IPS-11a (cell line): Measurements from ENCODE around the gene REEP2.
"Not testable (repeated sequence)": the region's sequence is repeated elsewhere in the genome, so short reads cannot be mapped to it uniquely, and the experiment has no call there.

Source experiments
- H3K4me3 ChIP-seq: one replicate; pipeline ENCODE4 v1.5.1; 2013; ENCODE audit warnings: low read depth, low read length, control low read depth

REEP2 gene, protein sequence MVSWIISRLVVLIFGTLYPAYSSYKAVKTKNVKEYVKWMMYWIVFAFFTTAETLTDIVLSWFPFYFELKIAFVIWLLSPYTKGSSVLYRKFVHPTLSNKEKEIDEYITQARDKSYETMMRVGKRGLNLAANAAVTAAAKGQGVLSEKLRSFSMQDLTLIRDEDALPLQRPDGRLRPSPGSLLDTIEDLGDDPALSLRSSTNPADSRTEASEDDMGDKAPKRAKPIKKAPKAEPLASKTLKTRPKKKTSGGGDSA

DNA sequence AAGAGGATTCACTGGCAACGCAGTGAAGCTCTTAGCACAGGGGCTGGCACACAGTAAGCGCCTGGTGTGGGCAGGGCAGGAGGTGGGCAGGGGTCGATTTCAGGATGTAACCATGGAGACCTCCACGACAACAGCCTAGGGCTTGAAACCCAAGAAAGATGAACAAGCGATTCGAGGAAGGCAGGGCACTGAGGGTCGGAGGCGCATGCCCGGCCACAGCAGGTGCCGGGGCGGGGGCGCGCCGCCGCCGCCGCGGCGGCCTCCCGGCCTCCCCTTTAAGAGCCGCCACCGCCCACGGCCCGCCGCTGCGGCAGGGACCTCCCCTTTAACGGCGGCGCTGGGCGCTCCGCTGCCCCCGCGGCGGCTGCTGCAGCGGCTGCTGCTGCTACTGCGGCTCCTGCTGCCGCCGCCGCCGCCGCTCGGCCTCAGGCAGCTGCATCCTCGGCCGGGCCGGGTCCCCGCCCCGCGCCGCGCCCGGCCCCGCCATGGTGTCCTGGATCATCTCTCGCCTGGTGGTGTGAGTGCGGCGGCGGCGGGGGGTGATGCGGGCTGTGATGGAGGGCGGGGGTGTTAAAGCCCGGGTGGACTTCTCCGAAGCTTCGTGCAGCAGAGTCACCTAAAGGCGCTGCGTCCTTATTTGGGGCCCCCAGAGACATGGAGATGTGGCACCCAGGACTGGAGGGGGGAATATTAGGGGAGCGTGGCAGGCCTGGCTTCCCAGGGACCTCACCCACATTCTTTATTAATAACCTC is at the start of gene REEP2:
TSS of gene REEP2 (plus strand) at position 334 of the 753 bp plus-strand sequence. CDS start at position 486, 152 bp downstream.
- H3K4me3 ChIP-seq, result peak within 1 kb of the TSS; percentile 72

DNA sequence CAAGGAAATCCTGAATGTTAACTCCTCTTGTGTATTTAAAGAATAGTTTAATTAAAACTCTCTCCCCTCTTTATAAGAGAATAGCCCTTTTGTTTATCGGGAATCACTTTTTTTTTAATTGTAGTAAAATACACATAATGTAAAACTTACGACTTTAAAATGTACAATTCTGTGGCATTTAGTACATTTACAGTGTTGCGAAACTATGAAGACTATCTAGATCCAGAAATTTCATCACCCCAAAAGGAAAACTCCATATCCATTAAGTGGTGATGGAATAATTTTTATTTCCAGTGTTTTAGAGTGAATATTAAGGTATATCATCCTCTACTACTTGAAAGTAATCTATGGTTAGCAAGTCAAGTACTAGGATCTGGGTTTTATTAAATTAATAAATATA is 49.5 kb upstream of the REEP2 start:
- no peak overlapping the region for H3K4me3 ChIP-seq

DNA sequence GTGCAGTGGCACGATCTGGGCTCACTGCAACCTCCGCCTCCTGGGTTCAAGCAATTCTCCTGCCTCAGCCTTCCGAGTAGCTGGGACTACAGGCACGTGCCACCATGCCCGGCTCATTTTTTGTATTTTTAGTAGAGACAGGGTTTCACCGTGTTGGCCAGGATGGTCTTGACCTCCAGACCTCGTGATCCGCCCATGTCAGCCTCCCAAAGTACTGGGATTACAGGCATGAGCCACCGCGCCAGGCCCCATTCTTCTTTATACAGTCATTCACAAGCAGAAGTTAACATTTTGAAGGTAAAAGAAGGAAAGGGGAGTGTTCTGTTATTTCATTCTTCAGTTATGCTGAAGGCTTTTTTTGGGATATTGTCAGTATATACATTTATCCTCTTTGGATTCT is 48.9 kb upstream of the REEP2 start:
- H3K4me3 ChIP-seq, result not testable (repeated sequence)

DNA sequence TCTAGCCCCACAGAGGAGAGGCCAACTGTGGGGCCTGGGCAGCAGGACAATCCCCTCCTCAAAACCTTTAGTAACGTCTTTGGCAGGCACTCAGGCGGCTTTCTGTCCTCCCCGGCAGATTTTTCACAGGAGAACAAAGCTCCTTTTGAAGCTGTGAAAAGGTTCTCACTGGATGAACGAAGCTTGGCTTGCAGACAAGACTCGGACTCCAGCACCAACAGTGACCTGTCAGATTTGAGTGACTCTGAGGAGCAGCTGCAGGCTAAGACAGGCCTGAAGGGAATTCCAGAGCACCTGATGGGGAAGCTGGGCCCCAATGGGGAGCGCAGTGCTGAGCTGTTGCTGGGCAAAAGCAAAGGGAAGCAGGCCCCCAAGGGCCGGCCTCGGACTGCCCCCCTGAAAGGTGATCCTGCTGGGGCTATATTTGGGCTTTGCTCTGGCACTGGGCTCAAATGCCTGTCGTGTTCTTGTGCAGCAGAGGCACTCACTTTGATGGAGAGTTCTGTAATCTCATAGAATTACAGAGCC is 46.9 kb upstream of the REEP2 start:
- no peak overlapping the region for H3K4me3 ChIP-seq

DNA sequence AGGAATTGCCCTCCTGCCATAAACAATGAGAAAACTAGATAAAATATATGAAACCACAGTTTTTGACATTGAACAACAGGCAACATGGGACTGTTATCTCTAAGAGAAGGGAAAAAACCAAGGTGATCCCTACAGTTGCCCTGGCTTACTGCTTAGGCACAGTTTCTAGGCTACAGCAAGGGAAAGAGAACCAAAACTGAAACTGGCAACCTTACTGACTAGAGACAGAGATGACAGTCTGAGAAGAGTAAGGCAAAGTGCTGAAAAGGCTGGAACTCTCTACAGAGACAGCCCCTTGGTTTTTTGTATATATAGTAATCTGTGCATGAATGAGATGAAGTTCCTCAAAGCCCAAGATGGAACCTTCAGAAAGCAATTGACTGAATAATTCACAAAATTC is 36.2 kb upstream of the REEP2 start:
- H3K4me3 ChIP-seq, result no peak overlapping the region

DNA sequence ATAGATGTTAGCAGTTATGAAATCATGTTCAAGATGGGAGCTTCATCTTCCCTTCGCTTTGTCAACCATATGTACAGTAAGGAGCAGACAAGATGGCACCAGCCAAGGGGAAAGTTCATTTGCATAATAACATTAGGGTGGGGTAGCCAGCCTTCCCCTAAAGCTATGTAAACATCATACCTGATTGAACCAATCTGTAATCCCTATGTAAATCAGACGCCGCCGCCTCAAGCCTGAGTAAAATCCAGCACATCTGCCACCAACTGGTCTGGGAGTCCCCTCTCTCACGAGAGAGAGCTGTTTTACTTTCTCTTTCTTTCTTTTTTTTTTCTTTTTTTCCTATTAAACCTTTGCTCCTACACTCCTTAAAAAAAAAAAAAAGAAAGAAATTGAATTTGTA is 30.8 kb upstream of the REEP2 start:
- H3K4me3 ChIP-seq, result no peak overlapping the region

DNA sequence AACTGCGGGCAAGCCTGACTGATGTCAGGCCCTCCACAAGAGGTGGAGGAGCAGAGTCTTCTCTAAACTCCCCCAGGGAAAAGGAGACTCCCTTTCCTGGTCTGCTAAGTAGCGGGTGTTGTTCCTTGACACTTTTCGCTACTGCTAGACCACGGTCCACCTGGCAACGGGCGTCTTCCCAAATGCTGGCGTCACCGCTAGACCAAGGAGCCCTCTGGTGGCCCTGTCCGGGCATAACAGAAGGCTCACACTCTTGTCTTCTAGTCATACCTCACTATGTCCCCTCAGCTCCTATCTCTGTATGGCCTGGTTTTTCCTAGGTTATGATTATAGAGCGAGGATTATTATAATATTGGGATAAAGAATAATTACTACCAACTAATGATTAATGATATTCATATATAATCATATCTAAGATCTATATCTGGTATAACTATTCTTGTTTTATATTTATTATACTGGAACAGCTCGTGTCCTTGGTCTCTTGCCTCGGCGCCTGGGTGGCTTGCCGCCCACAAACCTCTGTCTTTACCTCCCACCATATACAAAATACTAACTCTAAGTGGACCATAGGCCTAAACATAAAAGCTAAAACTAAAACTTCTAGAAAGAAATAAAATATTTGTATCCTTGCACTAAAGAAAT is 27.7 kb upstream of the REEP2 start:
- not testable (repeated sequence) for H3K4me3 ChIP-seq

DNA sequence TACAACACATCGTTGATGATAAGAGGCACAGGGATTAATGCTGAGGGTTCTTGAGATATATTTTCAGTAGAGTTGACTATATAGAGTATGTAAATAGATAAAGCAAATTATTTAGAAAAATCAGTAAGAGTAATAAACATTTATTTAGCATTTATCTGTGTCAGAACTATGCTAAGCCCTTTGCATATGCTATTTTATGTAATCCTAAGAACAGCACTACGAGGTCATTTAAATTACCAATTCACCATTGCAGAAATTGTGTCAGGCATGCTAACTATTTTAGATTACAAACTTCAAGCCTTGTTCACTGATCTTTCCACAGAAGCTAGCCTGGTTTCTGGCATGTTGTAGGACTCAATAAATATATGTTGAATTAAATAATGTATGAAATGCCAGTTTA is 20.4 kb upstream of the REEP2 start:
- no peak overlapping the region for H3K4me3 ChIP-seq

DNA sequence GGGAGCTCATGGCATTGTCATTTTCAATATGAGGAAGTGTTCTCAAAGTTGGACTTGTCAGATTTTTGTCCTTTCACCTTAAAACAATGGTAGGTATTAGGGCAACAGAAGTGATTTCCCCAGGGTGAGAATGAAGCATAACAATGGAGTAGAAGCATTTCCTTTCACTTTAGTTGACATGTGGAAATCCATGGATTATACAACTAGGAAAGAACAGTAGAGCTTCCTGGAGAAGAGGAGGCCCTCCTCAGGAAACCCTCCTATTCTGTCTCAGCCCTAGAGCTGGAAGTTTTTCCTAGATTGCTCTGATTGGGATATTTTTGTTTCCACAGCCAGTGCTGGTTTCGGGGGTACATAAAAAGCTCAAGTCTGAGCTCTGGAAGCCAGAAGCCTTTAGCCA is 13.8 kb upstream of the REEP2 start:
- H3K4me3 ChIP-seq, result no peak overlapping the region

DNA sequence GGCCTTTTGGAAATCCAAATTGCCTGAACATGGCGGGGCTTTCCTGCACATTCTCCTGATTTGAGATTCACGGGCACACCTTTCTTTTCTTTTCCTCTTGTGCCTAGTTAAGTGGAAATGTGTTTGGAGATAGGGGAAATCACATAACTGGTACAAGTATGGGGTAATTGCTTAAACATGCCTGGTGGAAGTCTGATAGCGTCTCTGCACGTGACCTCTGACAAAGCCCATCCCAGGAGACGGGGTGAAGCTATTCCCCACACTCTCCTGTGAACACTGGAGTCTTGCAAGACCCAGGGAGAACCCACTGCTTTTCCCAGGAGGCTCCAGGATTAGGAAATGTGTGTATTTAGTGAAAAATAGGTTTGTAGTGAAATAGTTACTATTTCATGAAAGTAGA is 2.9 kb upstream of the REEP2 start:
- no peak overlapping the region for H3K4me3 ChIP-seq

DNA sequence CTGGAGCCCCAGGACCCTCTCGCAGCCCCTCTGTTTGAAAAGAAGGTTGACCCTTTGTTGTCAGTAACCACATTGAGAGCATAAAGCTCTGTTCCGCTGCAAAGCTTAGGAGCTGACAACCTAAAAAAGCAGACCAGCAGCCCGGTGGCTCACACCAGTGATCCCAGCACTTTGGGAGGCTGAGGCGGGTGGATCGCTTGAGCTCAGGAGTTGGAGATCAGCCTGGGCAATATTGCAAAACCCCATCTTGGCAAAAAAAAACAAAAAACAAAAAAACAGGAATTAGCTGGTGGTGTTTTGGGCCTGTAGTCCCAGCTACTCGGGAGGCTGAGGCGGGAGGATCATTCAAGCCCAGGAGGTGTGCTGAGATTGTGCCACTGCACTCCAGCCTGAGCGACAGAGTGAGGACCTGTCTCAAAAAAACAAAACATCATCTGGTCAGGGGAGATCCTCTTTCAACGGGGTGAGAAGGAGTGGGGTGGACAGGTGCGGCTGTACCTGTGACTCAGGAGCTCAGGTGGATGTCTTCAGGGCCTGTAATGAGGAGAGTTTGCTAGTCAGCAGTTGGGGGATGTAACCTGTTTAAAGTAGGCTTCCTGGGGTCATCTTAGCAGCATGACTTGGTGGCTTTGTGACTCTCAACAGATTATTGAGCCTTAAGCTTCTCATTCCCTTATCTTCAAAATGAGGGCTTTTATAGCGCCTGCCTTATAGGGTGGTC is 694 bp upstream of the REEP2 start:
- peak overlapping the region; percentile 72 for H3K4me3 ChIP-seq

DNA sequence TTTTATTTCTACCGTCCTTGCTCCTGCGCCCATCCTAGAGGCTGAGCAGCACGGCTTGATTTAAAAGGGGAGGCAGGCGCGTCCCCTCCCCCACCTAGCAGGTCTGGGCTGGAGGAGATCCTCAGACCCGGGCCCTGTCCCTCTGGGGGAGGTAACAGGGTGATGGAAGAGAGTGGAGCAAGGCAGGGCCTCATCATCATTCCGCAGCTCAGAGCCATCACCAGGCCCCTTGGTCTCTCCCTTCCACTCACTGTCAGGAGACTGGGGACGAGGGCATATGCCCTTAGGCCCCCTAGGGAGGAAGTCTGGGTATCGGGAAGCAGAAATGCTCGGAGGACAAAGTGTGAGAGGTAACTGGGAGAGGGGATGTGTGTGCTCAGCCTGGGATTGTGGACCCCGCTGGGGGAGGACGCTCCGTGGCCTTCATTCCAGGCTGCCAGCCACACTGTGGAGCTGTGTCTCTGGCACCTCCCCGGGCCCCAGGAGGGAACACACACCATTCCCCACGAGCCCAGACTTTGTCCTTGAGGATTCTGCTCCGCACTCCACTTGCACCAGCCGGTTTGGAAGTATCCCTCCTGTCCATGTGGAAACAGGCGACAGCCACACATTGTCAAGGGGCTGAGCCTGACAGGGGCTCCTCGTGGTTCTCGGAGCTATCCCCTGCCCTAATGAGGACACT is 761 bp downstream of the REEP2 start:
- peak overlapping the region; percentile 72 for H3K4me3 ChIP-seq

DNA sequence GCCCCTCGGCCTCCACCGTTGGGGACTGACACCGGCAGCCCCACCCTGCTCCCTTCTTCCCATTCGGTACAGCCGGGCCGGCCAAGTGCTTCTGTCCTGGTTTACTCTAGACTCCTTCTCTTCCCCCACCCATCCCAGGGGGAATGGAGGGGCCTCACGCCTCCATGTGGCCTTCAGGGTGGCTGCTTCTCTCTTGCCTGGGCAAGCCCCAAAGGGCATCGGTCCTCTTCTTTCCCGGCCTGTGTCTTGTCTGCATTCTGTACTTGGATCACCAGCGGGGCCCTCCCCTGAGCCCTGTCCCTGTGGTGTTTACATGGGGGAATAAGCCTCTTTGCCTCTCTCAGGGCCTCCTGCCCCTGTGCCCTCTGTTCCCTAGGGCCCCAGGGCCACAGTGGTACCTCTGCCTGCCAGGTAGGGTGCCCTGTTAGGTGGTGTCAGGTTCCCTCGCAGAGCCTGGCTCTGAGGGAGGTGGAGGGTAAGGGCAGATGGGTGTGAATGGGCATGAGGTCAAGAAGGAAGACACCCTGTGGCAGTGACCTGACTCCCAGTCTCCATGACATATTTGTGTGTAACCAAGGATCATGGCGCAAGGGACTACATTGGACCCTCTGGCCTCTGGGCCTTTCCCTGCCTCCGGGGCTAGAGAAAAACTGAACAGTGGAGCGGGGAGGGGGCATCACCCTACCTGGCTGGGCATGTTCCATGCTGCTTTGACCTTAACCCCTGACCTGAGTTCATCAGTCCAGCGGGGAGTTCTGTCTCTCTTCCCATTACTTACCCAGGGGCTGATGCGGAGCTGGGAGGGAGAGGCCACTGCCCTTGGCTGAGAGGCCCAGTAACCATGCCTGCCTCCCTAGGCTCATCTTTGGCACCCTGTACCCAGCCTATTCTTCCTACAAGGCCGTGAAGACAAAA is 1.6 kb downstream of the REEP2 start:
- H3K4me3 ChIP-seq, result no peak overlapping the region

DNA sequence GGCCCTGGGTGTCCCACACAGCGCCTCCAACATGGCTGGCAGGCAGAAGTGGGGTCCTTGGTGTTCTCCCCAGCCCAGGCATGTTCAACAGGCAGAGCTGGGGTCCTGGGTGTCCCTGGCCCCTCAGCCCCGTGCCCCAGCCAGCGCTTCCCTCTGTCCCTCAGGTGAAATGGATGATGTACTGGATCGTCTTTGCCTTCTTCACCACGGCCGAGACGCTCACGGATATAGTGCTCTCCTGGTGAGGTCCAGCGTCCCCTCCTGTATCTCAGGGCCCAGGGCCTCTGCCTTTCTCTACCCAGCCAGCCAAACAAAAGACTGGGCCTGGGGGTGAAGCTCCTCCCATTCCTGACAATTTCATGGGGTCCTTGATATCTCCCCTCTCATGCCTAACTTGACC is 2.4 kb downstream of the REEP2 start:
- H3K4me3 ChIP-seq, result no peak overlapping the region

DNA sequence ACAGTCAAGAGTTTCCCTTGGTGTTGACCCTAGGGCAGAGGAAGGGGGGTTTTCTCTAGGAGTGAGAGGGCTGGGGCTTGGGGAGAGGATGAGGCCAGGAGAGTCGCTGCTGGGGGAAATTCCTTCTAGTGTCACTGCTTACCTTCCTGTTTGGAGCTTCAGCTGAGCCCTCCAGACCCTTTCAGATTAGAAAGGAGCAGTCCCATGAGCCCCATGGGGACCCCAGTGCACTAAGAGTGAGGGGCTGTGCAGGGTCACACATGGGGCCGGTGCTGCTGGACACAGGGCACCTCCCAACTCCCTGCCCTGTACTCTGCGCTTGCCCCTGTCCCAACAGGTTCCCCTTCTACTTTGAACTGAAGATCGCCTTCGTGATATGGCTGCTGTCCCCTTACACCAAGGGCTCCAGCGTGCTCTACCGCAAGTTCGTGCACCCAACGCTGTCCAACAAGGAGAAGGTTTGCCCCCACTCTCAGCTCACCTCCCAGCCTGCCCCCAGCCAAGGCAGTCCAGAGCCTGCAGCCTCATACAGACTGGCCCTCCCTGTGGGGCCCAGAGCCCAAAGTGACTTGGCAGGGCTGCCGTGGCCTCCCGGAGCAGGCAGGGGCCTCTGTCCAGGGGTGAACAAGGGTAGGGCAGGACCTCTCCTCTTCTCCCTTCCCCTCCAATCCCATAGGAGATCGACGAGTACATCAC is 5.4 kb downstream of the REEP2 start:
- H3K4me3 ChIP-seq, result no peak overlapping the region

DNA sequence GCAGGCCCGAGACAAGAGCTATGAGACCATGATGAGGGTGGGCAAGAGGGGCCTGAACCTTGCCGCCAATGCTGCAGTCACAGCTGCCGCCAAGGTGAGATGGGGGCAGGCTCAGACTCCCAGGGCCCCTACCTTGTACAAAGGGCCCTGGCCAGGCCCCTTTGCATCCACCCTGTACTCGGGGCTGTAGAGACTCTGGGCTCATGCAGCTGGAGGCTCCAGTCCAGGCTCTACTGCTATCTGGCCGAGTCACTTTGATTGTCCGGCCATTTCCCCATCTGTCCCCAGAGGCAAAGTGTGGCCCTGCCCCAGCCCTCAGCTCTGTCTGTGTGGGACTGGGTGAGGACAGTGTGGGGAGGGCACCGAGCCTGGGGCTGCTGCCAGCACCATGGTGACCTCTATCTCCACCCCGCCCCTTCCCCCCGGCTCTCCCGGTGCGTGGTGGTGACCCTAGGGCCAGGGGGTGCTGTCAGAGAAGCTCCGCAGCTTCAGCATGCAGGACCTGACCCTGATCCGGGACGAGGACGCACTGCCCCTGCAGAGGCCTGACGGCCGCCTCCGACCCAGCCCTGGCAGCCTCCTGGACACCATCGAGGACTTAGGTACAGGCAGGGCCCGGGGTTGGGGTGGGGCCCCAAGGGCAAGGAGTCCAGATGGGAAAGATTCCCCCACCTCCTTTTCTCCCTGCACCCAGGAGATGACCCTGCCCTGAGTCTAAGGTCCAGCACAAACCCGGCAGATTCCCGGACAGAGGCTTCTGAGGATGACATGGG is 6.1 kb downstream of the REEP2 start:
- H3K4me3 ChIP-seq, result no peak overlapping the region

DNA sequence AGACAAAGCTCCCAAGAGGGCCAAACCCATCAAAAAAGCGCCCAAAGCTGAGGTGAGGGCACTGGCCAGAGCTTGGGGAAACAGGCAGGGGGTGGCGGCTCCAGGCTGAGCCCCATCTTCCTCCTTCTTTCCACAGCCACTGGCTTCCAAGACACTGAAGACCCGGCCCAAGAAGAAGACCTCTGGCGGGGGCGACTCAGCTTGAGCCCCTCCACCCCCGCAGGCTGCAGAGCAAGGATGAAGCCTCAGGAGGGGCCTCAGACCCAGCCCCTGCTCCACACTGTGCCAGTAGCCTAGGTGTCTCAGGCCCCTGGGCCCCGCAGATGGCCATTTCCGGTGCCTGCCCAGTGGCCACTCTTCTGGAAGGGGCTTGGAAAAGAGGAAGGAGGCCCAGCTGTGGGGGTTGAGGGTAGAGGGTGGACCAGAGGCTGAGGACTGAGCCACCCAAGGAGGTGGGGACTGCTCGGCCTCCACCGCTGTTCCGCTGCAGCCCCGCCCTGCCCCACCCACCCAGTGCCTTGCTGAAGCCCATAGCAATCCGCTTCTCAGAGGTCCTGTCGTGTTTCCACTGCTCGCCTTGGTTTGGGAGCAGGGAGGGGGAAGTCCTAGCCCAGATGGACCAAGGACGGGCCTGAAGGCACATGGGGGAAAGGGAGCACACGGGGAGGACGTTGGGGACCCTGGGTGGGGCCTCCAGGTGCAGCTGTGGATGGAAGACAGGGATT is 6.9 kb downstream of the REEP2 start:
- H3K4me3 ChIP-seq, result no peak overlapping the region

DNA sequence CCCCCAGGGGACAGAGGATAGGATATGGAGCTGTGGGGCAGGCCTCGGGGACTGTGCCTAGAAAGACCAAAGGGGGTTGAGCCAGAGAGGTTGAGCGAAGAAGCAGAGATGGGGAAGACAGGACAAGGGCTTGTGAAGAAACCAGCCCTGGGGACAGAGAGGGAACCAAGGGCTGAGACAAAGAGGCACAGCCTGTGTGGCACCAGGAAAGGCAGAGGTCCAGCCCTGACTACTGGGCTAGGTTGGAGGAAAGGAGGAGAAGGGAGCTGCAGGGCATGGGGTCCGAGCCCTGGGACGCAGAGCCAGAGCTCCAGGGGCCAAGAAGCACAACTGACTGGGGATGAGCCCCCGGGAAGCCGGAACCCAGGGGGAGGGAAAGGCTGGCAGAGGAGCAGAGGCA is 9.2 kb downstream of the REEP2 start:
- H3K4me3 ChIP-seq, result no peak overlapping the region
